HG03280 (cell line): ENCODE data around the gene CD244.

Source experiments
- ATAC-seq: cut with Tn5 transposase; IDR thresholded peaks from one replicate; pipeline ENCODE4 v1.9.1; 2021; ENCODE audit warnings: mild to moderate bottlenecking, moderate library complexity; ENCODE audit not compliant: unreplicated experiment

CD244 gene

DNA sequence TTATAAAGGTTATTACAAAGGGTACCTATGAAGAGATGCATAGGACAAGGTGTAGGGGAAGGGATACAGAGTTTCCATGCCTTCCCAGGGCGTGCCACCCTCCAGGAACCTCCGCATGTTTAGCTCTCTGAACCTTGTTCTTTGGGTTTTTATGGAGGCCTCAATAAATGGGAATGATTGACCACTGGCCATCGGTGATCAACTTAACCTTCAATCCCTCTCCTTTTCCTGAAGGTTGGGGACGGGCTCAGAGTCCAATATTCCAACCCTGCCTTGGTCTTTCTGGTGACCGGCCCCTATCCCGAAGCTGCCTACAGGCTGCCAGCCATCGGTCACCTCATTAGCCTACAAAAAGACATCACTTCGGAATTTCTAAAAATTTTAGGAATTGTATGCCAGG lies 11.7 kb downstream of the CD244 start:
- ATAC-seq: no peak

DNA sequence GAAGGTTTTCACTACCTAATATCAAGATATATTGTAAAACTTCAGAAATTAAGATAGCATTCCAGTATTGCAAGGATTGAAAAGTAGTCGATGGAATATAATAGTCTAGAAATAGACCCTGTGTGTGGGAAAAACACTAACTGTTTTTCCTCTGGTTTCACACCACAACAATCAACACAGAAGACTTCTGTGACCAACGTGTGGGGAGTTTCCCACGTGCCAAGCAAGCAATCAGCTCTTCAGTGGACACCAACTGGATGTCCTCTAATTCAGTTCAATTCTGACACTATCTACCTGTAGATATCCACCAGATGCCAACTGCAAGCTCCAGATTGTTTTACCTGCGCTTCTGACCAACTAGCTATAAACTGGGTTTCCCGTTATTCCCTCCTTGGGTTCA lies 12.1 kb downstream of the CD244 start:
- ATAC-seq: no peak

DNA sequence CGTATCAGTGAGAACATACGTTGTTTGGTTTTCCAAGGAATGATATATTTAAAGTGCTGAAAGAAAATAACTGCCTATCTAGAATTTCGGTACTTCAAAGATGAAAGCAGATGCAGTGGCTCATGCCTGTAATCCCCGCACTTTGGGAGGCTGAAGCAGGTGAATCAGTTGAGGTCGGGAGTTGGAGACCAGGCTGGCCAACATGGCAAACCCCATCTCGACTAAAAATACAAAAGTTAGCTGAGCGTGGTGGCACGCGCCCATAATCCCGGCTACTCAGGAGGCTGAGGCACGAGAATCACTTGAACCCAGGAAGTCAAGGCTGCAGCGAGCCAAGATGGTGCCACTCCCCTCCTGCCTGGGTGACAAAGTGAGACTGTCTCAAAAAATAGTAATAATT lies 16.4 kb downstream of the CD244 start:
- no peak for ATAC-seq

DNA sequence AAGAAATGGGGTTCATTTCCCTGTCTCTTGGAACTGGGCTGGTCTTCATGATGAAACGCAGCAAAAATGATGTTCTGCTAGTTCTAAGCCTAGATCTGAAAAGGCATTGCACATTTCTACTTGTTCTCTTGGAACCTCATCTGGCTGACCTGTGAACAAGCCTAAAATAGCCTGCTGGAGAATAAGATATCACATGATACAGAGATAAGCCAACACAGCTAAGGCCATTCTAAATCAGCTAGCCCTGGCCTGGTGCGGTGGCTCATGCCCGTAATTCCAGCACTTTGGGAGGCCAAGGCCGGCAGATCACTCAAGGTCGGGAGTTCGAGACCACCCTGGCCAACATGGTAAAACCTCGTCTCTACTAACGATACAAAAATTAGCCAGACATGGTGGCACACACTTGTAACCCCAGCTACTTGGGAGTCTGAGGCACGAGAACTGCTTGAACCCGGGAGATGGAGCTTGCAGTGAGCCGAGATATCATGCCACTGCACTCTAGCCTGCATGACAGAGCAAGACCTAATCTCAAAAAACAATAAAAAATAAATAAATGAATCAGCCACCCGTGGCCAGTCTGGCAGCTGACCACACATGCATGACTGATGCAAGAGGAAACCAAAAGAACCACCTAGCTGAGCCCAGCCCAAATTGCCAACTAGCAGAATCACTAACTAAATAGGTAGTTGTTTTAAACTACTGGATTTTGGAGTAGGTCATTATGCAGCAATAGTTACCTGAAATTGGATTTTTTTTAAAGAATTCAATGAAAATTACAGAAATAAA lies 18.0 kb downstream of the CD244 start:
- no peak for ATAC-seq

DNA sequence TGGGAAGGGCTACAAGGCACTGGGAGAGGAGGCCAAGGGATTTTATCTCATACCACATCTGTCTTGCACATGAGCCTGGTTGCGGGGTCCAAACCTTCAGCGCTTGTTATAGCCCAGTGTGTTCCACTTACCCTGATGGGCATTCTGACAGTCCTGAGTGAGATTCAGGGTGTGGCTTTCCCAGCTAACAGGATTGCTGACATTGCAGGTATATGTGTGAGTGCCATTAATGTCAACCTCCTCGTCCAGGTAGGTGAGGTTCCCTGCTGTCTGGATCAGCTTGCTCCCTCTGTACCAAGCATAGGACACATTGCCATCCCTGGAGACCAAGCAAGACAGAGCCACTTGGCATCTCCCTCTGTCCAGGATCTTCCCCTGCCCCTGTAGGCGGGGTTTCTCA lies 21.6 kb downstream of the CD244 start:
- ATAC-seq: no peak

DNA sequence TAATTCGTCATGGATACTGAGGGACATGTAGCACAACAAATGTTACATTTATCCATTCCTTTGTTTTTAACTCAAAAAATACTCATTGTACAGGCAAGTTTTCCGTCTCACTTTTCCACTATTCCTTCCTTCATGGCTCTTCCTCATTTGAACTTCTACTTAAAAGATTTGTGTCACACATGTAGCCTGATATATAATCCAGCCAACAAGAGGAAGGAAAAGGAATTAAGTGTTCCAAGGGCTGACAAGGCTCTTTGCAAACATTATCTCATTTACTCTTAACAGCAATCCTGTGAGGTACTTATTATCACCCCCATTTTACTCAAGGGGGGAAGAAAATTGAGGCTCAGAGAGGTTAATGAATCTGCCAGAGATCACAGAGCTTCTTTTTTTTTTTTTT lies 22.9 kb downstream of the CD244 start:
- no peak for ATAC-seq

DNA sequence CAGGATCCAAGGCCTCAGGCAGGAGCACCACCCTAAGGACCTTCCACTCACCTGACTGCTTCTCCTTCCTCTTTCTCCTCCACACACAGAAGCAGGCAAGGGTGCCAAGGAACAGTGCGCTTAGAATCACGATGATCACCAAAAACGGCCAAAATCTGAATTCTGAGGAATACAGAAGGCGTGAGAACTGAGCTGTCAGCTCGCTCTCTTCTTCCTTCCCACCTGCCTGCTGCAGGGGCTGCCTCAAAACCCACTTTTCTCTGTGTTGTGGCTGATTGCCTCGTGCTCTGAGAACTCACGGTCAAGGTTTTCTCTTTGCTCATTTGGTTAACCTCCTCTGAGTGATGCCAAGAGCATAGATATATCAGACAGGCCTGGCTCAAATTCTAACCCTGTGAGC lies 23.8 kb downstream of the CD244 start:
- ATAC-seq: no peak

DNA sequence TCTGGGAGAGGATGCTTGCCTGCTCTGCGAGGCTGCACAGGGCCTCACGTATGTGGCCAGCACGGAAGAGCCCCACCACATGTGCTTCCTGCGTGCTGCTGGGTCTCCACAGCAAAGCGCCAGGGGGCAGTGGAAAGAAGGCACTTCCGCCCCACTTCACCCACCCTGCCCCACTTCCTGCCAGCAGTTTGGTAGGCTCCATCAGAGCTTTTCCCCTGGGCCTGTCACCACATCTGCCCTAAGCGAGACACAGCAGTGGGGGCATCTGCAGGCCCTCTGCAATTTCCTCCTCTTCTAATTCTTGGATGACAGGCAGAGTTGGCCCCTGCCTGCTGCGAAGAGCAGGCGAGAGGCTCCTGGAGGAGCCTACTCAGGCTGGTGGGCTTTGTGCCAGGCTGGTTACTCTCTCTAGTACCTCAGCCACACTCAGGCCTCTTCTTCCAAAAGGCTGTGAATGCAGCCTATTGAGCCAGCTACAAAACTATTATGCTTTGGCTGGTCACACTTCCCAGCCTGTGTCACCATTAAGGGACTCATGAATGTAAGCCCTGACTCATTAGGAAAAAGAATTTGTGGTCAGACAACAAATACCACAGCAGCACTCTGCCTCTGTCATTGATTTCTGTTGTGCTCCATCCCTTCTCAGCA lies 25.0 kb downstream of the CD244 start:
- peak; percentile 72 for ATAC-seq

DNA sequence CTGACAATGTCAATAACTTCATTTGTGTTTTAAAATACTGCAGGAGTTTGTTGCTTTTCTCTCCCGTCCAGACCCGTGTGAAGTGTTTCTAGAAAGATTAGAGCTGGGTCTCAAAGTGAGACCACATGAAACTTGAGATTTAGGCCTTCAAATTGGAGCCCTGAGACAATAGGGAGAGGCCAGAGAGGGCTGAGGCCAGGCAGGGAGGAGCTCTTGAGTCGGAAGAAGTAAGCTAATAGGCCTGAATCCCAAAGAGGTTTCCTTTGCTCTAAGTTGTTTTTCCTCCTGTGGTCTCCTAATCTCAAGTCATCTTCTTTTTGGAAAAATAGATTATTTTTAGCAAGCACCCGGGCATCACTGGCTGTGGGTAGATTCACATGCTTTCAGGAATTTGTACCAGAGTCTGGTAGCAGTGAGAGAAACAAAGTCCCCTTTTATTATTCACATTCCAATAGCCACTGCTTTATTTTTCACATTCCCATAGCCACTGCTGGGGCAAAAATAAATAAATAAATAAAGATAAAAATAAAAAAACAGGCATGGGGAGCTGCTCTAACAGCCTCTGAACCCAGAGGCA lies 25.6 kb downstream of the CD244 start:
- ATAC-seq: no peak

DNA sequence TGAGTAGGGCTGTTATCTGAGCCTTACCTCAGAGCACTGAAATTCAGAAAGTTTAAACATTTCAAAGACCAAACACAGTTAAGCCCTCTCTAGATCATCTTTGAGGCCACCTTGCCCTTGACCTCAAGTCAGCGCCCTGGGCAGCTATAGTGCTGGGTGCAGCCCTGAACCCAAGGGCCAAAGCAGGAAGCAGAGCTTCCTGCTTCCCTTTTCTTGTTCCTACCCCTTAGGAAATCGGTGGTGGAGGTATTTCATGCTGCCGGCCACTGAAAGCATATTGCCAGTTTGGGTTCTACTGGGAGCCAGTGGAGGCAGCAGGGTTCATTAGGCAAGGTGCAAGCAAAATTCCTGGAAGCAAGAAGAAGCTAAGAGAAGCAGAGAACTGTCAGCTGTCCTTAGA lies 26.1 kb downstream of the CD244 start:
- no peak for ATAC-seq

DNA sequence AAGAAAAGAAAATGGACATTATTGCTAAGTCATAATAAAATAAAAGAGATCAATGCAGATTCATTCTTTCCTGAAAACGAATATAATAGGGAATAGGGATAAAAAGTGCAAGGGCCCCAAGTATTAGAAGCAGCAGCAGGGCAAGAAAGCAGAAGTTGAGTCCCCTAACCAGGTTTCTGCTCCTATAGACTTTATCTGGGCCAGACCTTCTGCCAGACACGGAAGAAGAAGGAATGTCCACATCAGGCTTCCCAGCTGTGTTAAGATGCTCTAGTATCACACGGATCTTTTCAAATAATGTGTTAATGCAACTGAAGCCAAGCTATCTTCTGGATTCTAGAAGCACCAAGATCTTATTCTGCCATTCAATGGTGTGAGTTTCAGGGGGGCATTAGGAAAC lies 26.9 kb downstream of the CD244 start:
- no peak for ATAC-seq

DNA sequence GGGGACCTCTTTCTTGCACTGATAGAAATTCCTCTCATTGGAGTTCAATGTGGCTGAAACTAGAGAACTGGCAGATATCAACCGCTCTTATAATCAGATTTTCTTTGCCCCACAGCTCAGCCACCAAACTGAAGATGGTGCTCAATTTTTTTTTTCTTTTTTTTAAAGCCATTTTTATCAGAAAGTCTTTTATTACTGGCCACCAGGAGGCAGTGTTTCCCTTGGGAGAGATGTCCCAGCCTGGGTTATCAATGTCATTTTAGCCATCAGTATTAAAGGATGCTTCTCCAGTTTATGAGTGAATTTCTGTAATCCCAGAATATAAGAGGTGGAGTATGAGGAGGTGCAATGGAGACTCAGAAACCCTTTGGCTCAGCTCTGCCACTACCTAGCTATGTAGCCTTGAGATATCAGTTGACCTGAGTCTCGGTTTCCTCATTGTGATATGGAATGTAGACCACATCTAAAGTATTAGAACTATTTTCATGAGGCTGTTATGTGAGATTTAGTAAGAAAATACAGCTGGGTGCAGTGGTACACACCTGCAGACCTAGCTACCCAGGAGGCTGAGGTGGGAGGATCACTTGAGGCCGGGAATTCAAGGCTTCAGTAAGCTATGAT lies 27.6 kb downstream of the CD244 start:
- ATAC-seq: no peak

DNA sequence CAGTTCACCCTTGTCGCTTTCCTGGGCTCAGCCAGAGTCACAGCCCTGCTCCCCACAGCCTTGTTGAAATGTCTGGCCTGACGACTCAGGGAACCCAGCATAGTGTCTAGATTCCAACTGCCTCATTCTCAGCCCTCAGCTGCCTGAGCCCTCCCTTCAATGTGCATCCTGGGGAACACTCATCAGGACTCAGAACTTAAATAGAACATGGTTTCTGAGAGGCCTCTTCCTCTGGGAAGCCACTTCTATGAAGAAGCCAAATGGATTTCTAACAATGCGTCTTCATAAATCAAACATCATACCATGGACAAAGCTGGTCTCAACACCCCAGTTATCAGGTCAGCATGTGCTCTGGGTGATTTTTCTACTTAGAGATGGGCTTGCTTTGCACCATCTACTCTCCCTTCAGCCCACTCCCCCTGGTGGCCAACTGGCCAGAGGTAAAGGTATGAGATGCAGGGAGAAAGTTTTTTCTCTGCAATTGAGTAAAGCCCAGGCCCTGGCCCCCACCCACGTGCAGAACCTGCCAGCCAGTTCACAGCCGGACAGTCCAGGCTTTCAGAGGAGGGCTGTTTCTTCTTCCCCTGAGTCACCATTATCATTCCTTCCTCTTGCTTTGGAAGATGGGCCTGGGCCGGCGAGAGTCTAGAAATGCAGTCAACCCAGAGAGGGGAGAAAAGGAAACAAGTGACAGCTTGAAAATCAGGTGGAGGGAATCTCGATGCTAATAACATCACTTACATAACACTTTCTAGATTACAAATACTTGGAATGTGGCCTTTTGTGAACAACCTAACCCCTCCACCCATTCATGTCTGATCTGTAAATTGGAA lies 32.1 kb downstream of the CD244 start:
- ATAC-seq: no peak

DNA sequence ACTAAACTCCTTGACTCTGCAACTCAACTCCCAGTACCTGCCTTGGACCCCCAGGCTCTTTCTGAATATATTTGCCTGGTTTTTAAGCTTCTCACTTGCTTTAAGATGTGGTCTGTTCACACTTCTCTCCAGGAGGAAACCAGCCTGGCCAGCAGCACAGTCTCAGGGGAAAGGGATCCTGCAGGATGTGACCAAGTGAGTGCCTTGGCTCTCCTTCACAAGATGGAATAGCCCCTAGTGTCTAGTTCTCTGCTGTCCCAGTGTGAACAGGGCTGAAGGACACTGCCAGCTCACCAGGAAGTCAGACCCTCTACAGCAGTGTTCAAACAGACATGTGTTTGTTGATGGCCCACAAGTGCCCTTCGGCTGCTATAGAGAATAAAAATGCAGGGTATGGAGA lies 32.9 kb downstream of the CD244 start:
- ATAC-seq: no peak

DNA sequence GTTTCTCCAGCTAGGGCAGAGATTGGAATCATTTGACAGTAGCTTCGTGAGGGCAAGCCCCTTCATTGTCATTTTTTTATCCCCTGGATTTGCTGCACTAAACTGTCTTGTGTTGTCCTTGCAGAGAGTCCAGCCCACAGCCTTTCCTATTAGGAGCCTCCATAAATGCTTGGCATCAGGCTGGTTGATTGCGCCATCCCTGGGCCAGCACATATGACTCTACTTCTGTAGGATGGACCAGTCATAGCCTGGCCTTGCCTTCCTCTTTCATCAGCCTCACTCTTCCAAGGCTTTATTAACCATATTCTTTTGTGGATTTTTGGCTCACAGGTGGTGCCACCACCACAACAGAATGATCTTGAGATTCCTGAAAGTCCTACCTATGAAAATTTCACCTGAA lies 35.3 kb downstream of the CD244 start:
- no peak for ATAC-seq

DNA sequence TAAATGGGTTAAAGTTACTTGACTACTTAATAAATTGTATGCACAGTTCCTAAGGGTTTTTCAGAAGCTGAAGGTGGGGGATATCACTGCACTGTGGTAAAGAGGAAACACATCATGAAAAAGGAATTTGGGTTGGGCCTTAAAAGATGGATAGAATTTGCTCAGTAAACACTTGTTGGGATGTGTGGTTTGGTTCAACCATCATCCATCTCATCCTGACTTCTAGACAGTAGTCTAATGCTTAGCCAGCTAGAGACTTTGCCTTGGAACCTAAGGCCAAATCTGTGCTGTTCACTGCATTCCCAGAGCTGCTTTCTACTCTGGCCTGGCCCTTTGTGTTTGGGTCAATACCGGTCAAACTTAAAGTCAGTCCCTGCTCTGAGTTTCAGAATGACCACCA lies 36.1 kb downstream of the CD244 start:
- no peak for ATAC-seq

DNA sequence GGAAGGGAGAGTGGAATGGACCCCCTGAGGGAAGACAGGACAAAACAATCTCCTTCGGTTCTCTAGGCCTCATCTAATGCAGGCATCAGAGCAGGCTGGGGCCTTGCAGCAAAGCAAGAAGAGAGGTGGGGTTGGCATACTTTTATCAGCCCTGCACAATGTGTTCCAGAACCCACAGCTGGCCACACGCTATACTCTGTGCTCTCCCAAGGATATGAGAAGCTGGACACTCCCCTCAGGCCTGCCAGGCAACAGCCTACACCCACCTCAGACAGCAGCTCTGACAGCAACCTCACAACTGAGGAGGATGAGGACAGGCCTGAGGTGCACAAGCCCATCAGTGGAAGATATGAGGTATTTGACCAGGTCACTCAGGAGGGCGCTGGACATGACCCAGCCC lies 39.4 kb downstream of the CD244 start:
- no peak for ATAC-seq

DNA sequence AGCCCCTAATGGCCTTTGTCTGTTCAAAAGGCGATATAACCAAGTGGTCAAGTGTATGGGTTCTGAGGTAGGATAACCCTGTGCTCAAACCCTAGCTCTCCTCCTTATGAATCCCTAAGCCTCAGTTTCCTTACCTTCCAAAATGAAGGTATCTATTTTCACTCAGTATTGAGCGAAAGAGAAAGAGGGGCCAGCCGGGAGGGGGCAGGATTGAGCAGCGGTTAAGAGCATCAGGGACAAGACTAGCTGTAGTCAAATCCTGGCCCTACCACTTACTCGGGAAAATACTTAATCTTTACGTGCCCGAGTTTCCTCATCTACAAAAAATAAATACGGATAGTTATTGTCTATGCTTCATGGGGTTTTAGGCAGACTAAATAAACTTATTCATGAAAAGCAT lies 41.1 kb downstream of the CD244 start:
- no peak for ATAC-seq

DNA sequence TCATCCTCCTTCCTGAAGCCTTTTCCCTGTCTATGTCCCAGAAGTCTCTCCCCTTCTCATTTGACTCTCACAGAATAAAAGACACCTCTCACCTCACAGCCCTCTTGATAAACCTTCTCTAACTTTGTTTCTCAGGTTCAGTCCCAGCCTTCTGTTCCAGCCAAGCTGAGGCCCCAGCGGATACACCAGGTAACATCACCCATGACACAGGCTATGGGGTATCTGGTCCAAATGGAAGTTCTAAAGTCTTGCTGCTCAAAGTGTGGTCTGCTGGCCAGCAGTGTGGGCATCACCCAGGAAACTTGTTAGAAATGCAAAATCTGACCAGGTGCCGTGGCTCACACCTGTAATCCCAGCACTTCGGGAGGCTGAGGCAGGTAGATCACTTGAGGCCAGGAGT lies 43.5 kb downstream of the CD244 start:
- ATAC-seq: no peak

DNA sequence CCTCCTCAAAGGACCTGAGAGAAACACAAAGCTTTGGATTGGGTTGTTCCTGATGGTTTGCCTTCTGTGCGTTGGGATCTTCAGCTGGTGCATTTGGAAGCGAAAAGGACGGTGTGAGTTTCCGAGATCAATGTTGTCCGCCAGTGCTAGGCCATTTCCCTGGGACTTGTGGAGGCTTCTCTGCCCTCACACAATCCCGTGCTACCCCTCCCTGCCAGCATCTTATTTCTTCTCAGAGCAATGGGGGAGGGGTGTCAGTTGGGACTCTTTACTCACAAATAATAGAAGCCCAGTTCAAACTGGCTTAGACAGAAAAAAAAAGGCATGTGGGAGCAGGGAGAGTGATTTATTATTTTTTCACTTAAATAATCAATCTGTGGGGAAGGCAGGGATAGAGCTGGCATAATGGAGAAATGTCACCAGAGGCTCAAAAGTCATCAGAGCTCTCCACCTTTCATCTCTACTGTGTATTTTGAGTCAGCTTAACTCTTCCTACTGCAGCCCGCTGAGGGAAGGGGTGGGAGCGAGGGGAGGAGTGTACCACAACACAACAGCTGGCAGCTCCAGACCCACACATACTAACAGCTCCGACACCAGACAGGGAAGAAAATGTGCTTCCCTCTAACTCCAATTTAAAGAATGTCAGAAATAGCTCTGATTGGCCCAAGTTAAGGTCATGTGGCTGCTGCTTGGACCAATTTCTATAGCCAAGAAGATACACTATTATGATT lies 44.3 kb downstream of the CD244 start:
- ATAC-seq: no peak
